ENCODE data around the gene PPM1K. TPM values are rescaled to one million over a fixed set of nuclear protein-coding genes. Genes with fewer than 3 reads are reported as not detected.

The PPM1K gene
- total and polyA plus RNA-seq, 2 donors (not counting 1 experiment from before 2014, with no cell fraction given), result 80.2 to 145 TPM

- H2AFZ ChIP-seq (ENCODE audit: insufficient read depth, low read depth, low read length, poor library complexity, severe bottlenecking), result no peak overlapping the region
- intact Hi-C loops (cut with micrococcal nuclease), result loop anchor here (5.0 kb wide), 1 partner anchor 35 kb away; no protein-coding TSS in a partner anchor
- peaks cover 85% of the 10 kb centered on the region for H3K79me2 ChIP-seq (ENCODE audit: control insufficient read depth, insufficient read depth, low read length)
- peaks cover 11% of the 10 kb centered on the region for H4K20me1 ChIP-seq (ENCODE audit: control insufficient read depth, insufficient read depth, low read length, poor library complexity, severe bottlenecking)
- ATAC-seq (ENCODE audit: low read depth) (no peak), DNase-seq (no peak)
- peak overlapping the region in 1 of 5 experiments; percentile 45 for H3K4me3 ChIP-seq (ENCODE audit: control extremely low read depth in 1 of 5, extremely low read depth in 1 of 5, insufficient read depth in 1 of 5, low read depth in 2 of 5, low read length in 4 of 5)
- no peaks in the 10 kb centered on the region for H3K27me3 ChIP-seq (replicated peaks in 1 of 4; ENCODE audit: control extremely low read depth in 1 of 4, control insufficient read depth in 3 of 4, insufficient read depth in 4 of 4, low read length in 3 of 4)
- peak overlapping the region; percentile 9 for H3K4me2 ChIP-seq (replicated peaks; ENCODE audit: low read depth, low read length, poor library complexity, severe bottlenecking)
- peaks cover 3 to 26% of the 10 kb centered on the region in 2 experiments for H3K36me3 ChIP-seq (replicated peaks in 1 of 2; ENCODE audit: control extremely low read depth in 1 of 2, control insufficient read depth in 1 of 2, extremely low read depth in 1 of 2, insufficient read depth in 2 of 2, low read length in 1 of 2)
- TF ChIP-seq CTCF (IDR thresholded peaks at IDR 0.05) (no peak), EZH2 (IDR thresholded peaks at IDR 0.05; ENCODE audit: borderline replicate concordance, insufficient read depth, low read depth, low read length, poor library complexity, severe bottlenecking) (no peak)
- Mint-ChIP-seq H3K4me1 (peaks cover 80% of the 10 kb centered on the region), H3K9me3 (ENCODE audit: insufficient read depth) (no peaks in the 10 kb centered on the region), H3K27me3 (no peaks in the 10 kb centered on the region), H3K27ac (peak overlapping the region; percentile 72), H3K4me3 (peak overlapping the region; percentile 40)
- peak overlapping the region in 1 of 2 donors; percentile 98 for H3K27ac ChIP-seq (ENCODE audit: low read length in 2 of 2)
- ChIA-PET POLR2A (interaction anchor here (1.5 to 1.9 kb wide), 2 partner anchors 7 to 180 kb away, joined by 4 to 15 read pairs; partner anchors contain the start of genes HERC5 and PPM1K), CTCF (interaction anchor here (1.5 kb wide), 1 partner anchor 48 kb away, joined by 3 read pairs; no protein-coding TSS in a partner anchor)
- peak overlapping the region; percentile 7 for H3K9ac ChIP-seq (ENCODE audit: low read length)
- WGBS (ENCODE audit: insufficient coverage), result 100% methylated on average over 1 of the region's 8 CpGs
- H3K4me1 ChIP-seq (ENCODE audit: control insufficient read depth in 2 of 2, insufficient read depth in 2 of 2, low read length in 2 of 2), result peaks cover 74 to 81% of the 10 kb centered on the region in 2 donors
- peaks cover 1 to 17% (median 14%) of the 10 kb centered on the region in 3 donors for H3K9me3 ChIP-seq (ENCODE audit: control extremely low read depth in 1 of 3, control insufficient read depth in 2 of 3, insufficient read depth in 1 of 3, low read length in 2 of 3)
Measured at GRCh38 chr4:88276952-88277710, 7.2 kb downstream of the PPM1K start.

Measured in B cell (primary cell).